Measurements from ENCODE around the gene PIWIL4.

Gene PIWIL4

GRCh38 chr11:94567181-94567670, at the start of gene PIWIL4:
TSS of gene PIWIL4 (plus strand) at chr11:94567368. CDS start at chr11:94567519, 151 bp downstream.
- no peak for DNase-seq

- no peak for DNase-seq
Measured at GRCh38 chr11:94518300-94518699, 48.9 kb upstream of the PIWIL4 start.

GRCh38 chr11:94519478-94520084, 47.6 kb upstream of the PIWIL4 start:
- DNase-seq: no peak

GRCh38 chr11:94521684-94522083, 45.5 kb upstream of the PIWIL4 start:
- no peak for DNase-seq

GRCh38 chr11:94524341-94524740, 42.8 kb upstream of the PIWIL4 start:
- DNase-seq: no peak

GRCh38 chr11:94525546-94526324, 41.4 kb upstream of the PIWIL4 start:
- no peak for DNase-seq

GRCh38 chr11:94526645-94527438, 40.3 kb upstream of the PIWIL4 start:
- no peak for DNase-seq

- DNase-seq: no peak
Measured at GRCh38 chr11:94528551-94528950, 38.6 kb upstream of the PIWIL4 start.

GRCh38 chr11:94532211-94532610, 35.0 kb upstream of the PIWIL4 start:
- no peak for DNase-seq

- DNase-seq: no peak
Measured at GRCh38 chr11:94533206-94533605, 34.0 kb upstream of the PIWIL4 start.

- no peak for DNase-seq
Measured at GRCh38 chr11:94533696-94534630, 33.2 kb upstream of the PIWIL4 start.

- DNase-seq: no peak
Measured at GRCh38 chr11:94536386-94536785, 30.8 kb upstream of the PIWIL4 start.

GRCh38 chr11:94537031-94537600, 30.1 kb upstream of the PIWIL4 start:
- no peak for DNase-seq

- no peak for DNase-seq
Measured at GRCh38 chr11:94539420-94539819, 27.7 kb upstream of the PIWIL4 start.

- no peak for DNase-seq
Measured at GRCh38 chr11:94543695-94544645, 23.2 kb upstream of the PIWIL4 start, which contains the start of gene FUT4. TSS of gene FUT4 (plus strand) at chr11:94543921. CDS start at chr11:94544134, 213 bp downstream.

GRCh38 chr11:94544646-94545263, 22.4 kb upstream of the PIWIL4 start:
- DNase-seq: no peak

- no peak for DNase-seq
Measured at GRCh38 chr11:94545264-94546161, 21.7 kb upstream of the PIWIL4 start.

GRCh38 chr11:94546162-94546470, 21.1 kb upstream of the PIWIL4 start:
- DNase-seq: no peak

- DNase-seq: no peak
Measured at GRCh38 chr11:94546886-94547285, 20.3 kb upstream of the PIWIL4 start.

Measured in NCI-H187 treated with DMSO at 0.1 percent for 48 hours (cell line).